HFF-Myc (cell line): ENCODE measurements around the gene GPR18.

Experiments used
- DNase-seq: peaks from one replicate; pipeline ENCODE4 v3.0.0-alpha.2; 2011; ENCODE audit warnings: low read depth; ENCODE audit errors: extremely low read depth
- H3K4me3 ChIP-seq: replicated peaks from 2 replicates; pipeline ENCODE4 v1.5.1; 2011; ENCODE audit warnings: low read depth, mild to moderate bottlenecking, control low read depth, low read length
- CTCF ChIP-seq: IDR thresholded peaks from 2 replicates; pipeline ENCODE4 v1.5.1; 2012; ENCODE audit warnings: mild to moderate bottlenecking, low read depth, low read length, control low read depth; ENCODE audit errors: missing control alignments

The GPR18 gene

GRCh38 chr13:99264051-99264450 is 5.9 kb upstream of the GPR18 start:
- no peak for DNase-seq
- TF ChIP-seq CTCF = no peak
- no peak overlapping the region for H3K4me3 ChIP-seq

- H3K4me3 ChIP-seq = no peak overlapping the region
- no peak for DNase-seq
- TF ChIP-seq CTCF = no peak
These were observed 5.1 kb upstream of the GPR18 start for GRCh38 chr13:99263126-99263785.

- DNase-seq = no peak
- no peak for TF ChIP-seq CTCF
- no peak overlapping the region for H3K4me3 ChIP-seq
These were observed 2.9 kb upstream of the GPR18 start for GRCh38 chr13:99261059-99261458.

GRCh38 chr13:99260216-99260615 is 2.0 kb upstream of the GPR18 start:
- no peak for TF ChIP-seq CTCF
- DNase-seq = no peak
- no peak overlapping the region for H3K4me3 ChIP-seq

GRCh38 chr13:99258946-99259345 is 767 bp upstream of the GPR18 start:
- H3K4me3 ChIP-seq = no peak overlapping the region
- no peak for TF ChIP-seq CTCF
- no peak for DNase-seq

- DNase-seq = no peak
- TF ChIP-seq CTCF = no peak
- no peak overlapping the region for H3K4me3 ChIP-seq
These were observed 888 bp downstream of the GPR18 start for GRCh38 chr13:99257291-99257690.

- no peak overlapping the region for H3K4me3 ChIP-seq
- TF ChIP-seq CTCF = no peak
- DNase-seq = no peak
These were observed 1.5 kb downstream of the GPR18 start for GRCh38 chr13:99256709-99257108.
